HG03378 (cell line): ENCODE results near the gene CES3.
A peak's percentile ranks its signal among the peaks of the same experiment; 100 is the strongest.
"Not testable (repeated sequence)": the region's sequence is repeated elsewhere in the genome, so short reads cannot be mapped to it uniquely, and the experiment has no call there.

ENCODE experiments used
- ATAC-seq: cut with Tn5 transposase; IDR thresholded peaks from one replicate; pipeline ENCODE4 v1.9.1; 2021; ENCODE audit warnings: mild to moderate bottlenecking, moderate library complexity; ENCODE audit not compliant: unreplicated experiment

Gene CES3

DNA sequence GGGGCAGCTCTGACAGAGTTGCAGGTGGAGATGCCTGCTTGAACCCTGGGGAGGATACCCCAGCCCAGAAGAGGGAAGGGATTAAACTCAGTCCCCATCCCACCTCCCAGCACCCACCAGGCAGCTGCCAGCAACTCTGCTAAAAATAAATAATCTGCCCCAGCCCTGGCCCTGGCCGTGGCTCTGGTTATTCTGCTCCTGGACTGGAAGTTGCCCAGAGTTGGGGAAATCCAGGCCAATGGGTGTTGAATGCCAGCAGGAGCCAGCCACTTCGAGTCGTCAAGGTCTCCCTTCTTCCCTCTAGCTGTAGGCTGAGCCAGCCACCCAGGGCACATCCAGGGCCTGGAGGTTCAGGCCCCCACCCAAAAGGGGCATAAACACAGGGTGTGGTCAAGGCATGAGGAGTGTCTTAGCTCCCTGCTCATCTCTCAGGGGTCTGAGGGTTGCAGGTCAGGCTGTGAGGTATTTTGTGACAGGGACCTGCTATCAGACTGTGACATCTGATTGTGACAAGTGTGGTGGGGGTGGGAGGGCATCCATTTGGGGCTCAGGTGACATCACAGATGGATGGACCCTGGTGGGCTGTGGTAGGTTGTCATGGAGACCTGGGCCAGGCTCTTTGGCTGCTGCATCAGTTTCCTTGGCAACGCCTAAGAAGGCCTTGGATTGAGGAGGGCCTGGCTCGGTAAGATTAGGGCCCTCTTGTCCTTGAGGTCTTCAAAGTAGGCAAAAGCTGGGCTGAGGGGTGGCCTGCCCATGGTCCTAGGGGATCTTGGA, 34.7 kb upstream of the CES3 start:
- ATAC-seq, result no peak

DNA sequence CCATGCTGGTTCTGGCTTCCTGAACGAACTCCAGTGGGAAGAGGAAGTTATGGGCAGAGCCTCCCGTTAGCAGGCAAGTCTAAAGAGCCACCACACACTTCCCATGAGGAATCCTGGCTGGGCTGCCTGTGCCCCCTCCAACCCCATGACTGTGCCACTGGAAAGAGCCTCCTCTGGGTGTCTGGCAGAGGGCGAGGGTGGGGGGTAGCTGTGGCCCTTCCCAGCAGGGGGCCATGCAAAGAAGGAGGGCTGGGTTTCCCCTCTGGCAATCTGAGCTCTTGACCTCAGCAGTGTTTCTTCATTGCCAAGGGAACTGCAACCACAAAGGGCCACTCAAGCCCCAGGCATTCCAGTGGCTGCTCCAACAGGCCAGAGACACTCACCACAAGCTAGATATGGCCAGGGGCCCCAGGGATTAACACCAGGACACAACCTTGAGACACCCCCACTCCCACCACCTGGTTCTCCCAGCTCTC, 34.1 kb upstream of the CES3 start:
- no peak for ATAC-seq

DNA sequence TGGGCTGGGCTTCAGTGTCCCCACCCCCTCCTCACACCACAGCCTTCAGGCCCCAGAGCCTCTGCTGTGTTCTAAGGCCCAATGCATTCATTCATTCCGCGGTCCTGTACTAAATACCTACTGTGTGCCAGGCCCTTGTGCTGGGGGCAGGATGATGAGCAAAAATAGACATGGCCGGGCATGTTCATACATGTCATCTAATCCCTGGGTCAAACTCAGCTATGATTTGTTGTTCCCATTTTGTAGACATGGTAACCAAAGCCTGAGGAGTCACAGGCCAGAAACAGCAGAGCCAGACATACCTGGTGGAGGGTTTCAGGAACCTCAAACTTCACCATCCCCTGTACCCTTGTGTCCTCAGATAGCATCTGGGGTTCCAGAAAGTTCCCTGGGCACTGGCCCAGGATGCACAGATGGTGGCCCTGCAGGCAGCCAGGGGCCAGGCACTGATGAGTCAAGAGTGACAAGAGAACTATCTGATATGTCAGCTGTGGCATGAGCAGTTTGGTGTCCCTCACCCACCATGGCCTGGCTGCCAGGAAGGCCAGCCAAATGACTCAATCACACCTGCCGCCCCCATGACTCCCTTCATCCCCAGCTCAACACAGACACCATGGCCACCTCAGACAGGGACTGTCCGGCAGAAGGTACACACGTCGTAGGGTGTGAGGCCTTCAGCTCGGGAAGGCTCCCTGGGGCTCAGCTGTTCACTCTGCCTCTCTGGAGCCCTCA, 33.0 kb upstream of the CES3 start:
- no peak for ATAC-seq

DNA sequence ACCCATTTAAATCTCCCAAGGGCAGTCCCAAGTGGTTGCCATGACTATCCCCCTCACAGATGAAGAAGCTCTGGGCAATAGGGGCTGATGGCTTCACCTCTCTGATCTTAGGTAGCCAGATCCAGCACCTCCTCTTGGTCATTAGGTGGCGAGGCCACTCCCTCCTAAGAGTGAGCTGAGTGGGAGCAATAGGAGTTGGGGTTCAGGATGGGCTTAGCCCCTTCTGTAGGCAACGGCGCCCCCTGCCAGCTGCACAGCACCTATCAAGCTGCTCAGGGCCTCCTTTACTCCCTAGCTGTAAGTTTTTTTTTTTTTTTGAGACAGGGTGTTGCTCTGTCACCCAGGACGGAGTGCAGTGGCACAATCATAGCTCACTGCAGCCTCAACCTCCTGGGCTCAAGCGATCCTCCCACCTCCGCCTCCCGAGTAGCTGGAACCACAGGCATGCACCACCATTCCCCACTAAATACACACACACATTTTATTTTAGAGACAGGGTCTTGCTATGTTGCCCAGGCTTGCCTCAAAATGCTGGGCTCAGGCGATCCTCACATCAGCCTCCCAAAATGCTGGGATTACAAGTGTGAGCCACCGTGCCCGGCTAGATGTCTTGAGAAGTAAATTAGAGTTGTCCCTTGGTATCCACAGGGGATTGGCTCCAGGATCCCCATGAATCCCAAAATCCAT, 32.2 kb upstream of the CES3 start:
- ATAC-seq, result no peak

DNA sequence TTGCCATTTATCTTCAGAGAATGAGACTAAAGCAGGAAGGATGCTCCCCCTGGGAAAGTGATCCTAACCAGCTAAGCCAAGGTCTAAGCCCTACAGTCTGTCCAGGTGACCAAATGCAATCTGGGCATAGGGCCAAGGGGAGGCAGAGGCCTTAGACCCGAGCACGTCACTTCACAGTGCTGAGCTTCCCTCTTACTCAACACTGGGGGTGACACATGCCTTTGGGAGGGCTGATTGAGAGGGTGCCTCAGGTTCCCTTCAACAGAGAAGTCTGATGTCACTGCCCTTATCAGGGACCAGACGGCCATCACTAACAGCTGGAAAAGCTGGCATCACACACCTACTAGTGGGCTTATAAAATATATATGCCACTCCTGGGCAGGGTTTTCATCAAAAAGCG, 30.9 kb upstream of the CES3 start:
- no peak for ATAC-seq

DNA sequence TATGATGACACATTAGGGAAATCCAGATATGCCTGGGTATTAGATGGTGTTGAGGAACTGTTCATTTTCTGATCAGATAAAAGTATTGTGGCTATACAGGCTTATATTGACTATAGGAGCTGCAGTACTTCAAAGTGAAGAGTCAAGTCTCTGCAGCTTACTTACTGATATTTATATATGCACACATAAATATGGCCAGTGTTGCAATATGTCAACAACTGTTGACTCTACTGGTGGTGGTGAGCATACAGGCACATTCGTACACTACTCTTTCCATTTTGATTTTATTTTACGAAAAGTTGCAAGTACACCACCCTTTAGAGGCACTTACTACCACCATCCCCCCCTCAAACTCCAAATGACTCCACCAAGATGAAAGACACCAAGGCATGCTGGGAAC, 29.4 kb upstream of the CES3 start:
- no peak for ATAC-seq

DNA sequence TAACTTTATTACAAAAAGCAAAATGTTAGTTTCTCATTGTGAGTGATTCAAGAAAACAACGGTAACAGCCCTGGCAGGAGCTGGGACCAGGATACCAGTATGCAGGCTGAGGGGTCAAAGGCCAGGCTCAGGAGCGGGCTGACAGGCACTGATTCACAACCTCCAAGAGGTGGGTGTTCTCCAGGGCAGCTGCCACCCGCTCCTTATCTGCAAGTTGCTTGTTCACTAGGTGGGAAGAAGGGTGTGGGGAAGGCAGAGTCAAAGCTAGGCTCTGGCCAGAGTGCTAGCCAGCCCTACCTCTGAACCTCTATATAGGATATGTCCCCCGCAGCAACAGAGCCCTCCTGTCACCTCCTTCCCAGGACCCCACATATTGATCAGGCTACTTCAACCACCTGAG, 29.0 kb upstream of the CES3 start:
- no peak for ATAC-seq

DNA sequence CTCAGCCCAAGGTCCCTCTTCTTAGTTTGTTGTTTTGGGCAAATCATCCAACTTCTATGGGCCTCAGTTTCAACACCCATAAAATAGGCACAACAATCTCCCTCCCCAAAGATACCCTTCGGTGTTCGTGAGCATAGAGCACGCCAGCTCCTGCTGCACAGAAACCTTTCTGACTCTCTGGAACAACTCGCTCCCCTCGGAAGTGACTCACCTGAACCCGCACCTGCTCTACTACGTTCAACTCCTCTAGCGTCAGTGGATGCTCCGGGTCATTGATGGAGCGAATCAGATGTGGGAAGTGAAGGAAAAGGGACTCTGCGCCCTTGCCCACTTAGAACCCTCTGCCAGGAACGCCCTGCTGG, 27.3 kb upstream of the CES3 start:
- peak; percentile 20 for ATAC-seq

DNA sequence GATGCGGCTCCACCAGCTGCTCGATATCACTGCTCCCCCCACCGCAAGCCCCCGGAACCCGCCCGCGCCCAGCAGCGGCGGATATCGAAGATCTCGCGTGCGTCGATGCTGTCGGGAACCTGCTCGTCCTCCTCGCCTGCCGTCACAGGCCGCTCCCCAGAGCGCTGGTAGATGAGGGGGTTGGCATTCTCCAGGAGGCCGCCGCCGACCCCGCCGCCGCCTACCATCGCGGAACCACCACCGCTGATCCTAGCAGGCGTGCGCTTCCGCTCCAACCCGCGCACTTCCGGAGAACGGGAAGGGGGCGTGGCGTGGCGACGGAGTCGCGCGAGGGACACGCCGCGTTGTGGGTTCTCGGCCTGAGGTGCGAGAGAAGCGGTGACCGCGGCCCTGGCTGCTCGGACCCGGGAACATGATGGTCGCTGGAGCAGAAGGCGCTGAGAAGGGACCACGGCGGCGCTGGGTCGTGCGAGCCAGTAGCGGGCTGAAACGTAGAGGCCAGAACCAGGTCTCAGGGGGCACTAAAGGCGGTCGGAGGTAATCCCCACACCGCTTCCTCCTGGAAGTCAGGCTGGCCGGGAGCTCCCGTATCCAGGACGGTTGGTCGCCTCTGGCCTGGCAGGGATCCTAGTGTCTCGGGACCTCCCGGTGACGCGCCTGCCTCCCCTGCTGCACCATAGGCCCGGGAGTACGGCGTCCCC, 26.8 kb upstream of the CES3 start, which contains the start of gene CIAO2B:
Gene CIAO2B (minus strand): TSS at position 265 of the 701 bp plus-strand sequence. CDS start 38 bp downstream, at position 227.
- ATAC-seq, result peak; percentile 41

DNA sequence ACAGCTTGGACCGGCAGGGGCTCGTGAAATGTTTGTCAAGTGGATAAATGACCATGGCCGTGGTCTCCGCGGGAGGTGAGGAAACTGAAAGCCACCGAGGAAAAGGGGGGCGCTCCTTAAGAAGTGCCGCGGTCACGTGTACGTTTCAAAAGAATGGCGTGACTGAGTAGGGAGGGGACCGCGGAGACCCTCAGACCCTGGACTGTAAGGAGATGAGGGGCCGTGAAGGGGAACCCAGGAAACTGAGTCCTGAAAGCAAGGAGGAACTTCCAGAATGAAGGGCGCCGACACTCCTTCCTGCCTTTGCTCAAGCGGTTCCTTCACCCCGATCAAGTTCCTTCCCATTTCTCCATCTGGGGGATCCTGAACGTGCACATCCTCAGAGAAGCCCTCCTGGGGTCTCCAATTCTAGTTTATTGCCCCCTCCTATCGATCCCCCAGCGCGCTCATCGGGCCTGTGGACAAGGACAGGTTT, 26.2 kb upstream of the CES3 start:
- not testable (repeated sequence) for ATAC-seq

DNA sequence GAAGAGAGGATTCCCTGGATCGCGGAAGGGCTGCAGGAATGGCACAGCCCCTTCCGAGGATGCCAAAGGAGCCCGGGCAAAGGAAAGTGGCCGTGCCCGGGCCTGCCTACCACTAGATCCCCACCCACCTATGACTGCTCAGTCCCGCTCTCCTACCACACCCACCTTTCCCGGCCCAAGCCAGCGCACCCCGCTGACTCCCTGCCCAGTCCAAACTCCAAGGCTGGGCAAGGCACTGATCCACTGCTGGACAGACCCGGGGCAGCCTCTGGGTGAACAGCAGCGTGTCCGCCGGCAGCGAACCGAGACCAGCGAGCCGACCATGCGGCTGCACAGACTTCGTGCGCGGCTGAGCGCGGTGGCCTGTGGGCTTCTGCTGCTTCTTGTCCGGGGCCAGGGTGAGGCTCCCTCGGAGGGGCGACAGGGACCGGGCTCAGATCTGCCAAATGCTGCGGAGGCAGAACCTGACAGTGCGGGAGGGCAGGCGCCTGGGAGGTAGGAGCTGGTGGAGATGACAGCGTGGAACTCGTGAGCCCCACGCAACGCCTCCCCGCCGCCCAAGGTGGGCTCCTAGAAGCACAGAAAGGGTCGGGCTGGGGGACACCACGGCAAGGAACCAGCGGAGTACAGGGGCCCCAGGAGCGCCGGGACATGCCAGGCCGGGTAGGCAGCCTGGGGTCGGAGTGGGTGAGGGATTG, 25.6 kb upstream of the CES3 start, which contains the start of gene CES2:
Gene CES2 (plus strand): TSS at position 203 of the 698 bp plus-strand sequence. CDS start 120 bp downstream, at position 323.
- no peak for ATAC-seq

DNA sequence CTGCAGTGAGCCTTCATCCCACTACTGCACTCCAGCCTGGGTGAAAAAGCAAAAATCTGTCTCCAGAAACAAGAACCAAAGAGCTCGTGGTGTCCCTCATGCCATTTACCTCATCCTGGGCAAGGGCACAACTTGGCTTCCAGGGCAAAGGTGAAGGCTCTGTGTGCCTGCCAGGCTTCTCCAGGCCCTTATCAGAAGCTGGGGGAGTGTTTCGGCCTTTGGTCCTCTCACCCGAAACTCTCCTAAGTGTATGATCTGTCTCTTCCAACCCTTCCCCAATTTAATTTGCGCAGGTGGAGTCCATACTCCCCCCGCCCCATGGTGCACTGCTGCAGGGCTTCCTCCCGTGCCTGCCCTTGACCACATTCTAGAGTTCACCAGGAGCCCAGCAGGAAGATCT, 24.6 kb upstream of the CES3 start:
- ATAC-seq, result no peak

DNA sequence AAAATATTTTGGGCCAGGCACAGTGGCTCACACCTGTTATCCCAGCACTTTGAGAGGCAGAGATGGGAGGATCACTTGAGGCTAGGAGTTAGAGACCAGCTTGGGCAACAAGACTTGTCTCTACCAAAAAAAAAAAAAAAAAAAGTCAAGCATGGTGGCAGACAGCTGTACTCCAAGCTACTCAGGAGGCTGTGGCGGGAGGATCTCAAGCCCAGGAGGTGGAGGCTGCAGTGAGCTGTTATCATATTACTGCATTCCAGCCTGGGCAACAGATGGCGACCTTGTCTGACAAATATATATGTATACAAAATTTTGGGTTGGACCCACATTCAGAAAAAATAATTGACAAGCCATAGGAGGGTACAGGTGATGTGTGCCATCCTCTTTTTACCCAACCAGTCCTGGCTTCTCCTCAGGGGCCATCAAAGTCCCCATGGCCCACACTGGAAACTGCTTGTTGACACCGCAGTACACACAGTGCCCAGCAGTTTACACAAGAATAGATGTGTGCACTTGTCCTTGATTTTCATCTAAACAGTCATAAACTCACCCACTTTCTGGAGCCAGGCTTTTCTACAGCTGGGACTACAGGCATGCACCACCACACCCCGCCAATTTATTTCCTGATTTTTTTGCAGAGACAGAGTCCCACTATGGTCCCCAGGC, 24.0 kb upstream of the CES3 start:
- ATAC-seq, result no peak

DNA sequence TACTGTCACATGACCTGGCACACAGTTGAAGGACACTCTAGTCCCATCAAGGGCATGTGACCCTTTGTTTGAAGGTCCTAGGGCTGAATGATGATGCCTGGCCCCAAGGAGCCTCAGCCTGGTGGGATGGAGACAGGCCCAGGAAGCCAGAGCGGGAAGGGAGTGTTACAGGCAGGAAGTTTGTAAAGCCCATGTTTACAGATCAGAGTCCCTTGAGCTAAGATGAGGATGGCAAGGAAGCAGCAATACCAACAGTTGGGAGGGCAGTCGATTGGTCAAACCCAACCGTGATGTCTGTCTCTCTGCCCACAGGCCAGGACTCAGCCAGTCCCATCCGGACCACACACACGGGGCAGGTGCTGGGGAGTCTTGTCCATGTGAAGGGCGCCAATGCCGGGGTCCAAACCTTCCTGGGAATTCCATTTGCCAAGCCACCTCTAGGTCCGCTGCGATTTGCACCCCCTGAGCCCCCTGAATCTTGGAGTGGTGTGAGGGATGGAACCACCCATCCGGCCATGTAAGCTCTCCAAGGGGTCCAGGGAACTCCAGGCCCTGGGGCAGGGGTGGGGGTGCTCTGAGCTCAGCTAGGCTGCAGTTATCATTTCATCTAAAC, 23.2 kb upstream of the CES3 start:
- ATAC-seq, result no peak

DNA sequence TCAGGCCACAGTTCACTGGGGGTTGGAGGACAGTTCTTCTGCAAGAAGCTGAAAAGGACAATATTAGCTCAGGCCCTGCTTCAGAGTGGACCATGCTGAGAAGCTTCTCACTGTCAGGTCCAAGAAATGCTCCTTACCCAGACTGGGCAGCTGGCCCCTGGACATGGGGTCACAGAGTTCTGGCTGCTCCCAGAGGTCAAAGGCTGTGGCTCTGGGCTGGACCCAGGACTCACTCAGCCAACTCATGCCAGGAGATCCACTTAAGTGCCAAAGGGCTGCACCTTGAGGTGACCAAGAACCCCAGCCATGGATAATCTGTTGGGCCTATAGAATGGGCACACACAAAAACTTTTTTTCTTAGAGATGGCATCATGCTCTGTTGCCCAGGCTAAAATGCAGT, 21.7 kb upstream of the CES3 start:
- no peak for ATAC-seq

DNA sequence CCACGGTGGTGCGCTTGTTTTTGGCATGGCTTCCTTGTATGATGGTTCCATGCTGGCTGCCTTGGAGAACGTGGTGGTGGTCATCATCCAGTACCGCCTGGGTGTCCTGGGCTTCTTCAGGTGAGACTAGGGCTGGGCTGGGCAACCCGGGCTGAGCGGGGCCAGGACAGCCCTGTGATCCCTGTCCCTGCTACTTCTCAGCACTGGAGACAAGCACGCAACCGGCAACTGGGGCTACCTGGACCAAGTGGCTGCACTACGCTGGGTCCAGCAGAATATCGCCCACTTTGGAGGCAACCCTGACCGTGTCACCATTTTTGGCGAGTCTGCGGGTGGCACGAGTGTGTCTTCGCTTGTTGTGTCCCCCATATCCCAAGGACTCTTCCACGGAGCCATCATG, 20.8 kb upstream of the CES3 start:
- ATAC-seq, result no peak

DNA sequence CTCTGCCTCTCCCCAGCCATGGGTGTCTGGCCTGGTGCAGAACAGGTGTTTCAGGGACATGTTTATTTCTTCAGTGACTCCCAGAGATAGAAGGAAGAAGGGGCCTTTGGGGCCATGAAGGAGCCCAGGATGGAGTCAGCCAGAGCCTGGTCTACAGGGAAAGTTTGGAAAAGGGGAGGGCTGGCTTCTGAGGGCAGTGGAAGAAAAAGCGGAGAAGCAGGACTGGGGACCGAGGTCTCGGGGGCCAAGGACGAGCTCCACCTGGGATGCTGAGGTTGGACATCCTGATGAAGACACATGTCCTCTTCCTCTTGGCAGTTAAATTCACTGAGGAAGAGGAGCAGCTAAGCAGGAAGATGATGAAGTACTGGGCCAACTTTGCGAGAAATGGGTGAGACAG, 18.1 kb upstream of the CES3 start:
- ATAC-seq, result no peak

DNA sequence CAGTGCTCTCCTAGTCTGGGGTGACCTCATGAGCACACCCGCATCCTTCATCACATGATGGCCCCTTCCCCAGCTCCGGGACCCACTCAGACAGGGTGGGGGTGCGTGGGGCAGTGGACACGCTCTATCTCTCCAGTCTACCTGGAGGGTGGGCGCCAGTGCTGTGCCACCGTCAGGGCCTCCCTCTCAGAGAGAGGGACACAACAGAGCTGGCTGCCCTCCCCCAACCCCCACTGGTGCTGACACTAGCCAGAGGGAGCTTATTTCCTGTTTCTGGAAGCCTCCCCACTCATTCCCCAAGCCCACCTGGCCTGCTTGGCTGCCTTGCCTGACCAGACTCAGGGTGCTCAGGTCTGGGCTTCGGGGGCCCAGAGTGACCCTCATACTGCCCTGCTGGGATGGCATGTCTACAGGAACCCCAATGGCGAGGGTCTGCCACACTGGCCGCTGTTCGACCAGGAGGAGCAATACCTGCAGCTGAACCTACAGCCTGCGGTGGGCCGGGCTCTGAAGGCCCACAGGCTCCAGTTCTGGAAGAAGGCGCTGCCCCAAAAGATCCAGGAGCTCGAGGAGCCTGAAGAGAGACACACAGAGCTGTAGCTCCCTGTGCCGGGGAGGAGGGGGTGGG, 17.5 kb upstream of the CES3 start:
- ATAC-seq, result no peak

DNA sequence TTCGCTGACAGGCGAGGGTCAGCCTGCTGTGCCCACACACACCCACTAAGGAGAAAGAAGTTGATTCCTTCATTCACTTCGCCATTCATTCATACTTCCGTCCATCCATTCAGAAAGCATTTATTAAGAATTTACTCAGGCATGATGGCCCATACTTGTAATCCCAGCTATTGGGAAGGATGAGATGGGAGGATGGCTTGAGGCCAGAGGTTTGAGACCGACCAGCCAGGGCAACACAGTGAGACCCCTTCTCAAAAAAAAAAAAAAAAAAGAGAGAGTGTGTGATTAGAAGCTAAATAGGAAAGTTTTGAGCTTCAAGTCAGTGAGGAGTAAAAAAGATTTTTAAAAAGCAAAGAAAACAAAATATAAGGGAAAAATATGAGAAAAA, 17.0 kb upstream of the CES3 start:
- no peak for ATAC-seq
